H1 (cell line): Measurements from ENCODE around the gene KCTD21. TPM values are rescaled to one million over a fixed set of nuclear protein-coding genes. Genes with fewer than 3 reads are reported as not detected.

ENCODE experiments used
- CTCF ChIA-PET: fragments of 300-600 bp; sonication (Branson Sonifier 250); formaldehyde crosslinking; loops from one replicate; lab custom pipeline; 2021; ENCODE audit not compliant: partially characterized antibody; lab: Charles Lee
- POLR2A ChIA-PET: fragments of 300-600 bp; sonication (Branson Sonifier 250); formaldehyde crosslinking; loops from one replicate; lab custom pipeline; 2021; ENCODE audit warnings: inconsistent platforms; ENCODE audit not compliant: partially characterized antibody; lab: Charles Lee
- DNase-seq, 2 experiments: peaks; one replicate each; pipeline versions ENCODE4 v3.0.0 to v3.0.0-alpha.2; 2010 to 2022; ENCODE audit warnings: low spot score in 2 of 2, low read depth in 1 of 2, mixed read lengths in 1 of 2
- FAIRE-seq: peaks from 2 replicates; lab custom pipeline; 2011; peaks lifted over from hg19 to GRCh38; lab: Jason Lieb, UNC
- H2AFZ ChIP-seq: 2 replicates; pipeline ENCODE4 v1.8.1; 2012; ENCODE audit warnings: low read length, inconsistent platforms
- H2AK5ac ChIP-seq: 2 replicates; pipeline ENCODE4 v1.6.1; 2013; ENCODE audit warnings: low read depth, low read length
- H2BK120ac ChIP-seq: replicated peaks from 2 replicates; pipeline ENCODE3; 2013; ENCODE audit warnings: low read depth, low read length, inconsistent platforms
- H2BK12ac ChIP-seq: 2 replicates; pipeline ENCODE4 v1.6.1; 2013; ENCODE audit warnings: low read depth, low read length
- H2BK15ac ChIP-seq: 2 replicates; pipeline ENCODE4 v1.6.1; 2013; ENCODE audit warnings: low read length
- H2BK20ac ChIP-seq: 2 replicates; pipeline ENCODE4 v1.6.1; 2013; ENCODE audit warnings: low read length
- H2BK5ac ChIP-seq: 2 replicates; pipeline ENCODE4 v1.6.1; 2013; ENCODE audit warnings: low read depth, low read length
- H3K14ac ChIP-seq: 2 replicates; pipeline ENCODE4 v1.6.1; 2013; ENCODE audit warnings: inconsistent platforms; ENCODE audit not compliant: insufficient read length
- H3K18ac ChIP-seq: 2 replicates; pipeline ENCODE4 v1.6.1; 2013; ENCODE audit warnings: low read length; ENCODE audit errors: extremely low read depth
- H3K23ac ChIP-seq: 2 replicates; pipeline ENCODE4 v1.6.1; 2013; ENCODE audit warnings: inconsistent platforms; ENCODE audit not compliant: insufficient read length
- H3K23me2 ChIP-seq: 2 replicates; pipeline ENCODE4 v1.6.1; 2013; ENCODE audit warnings: low read depth, low read length
- H3K27ac ChIP-seq: 2 replicates; pipeline ENCODE4 v1.6.1; 2011; ENCODE audit warnings: low read depth, low read length, inconsistent platforms
- H3K27me3 ChIP-seq, 4 experiments: replicated peaks in 1 of 4; 1 replicate in 1 of 4; 2 replicates in 3 of 4; pipeline versions ENCODE4 v1.6.1 to v1.8.1; 2011 to 2013; ENCODE audit warnings: low read length in 3 of 4, mild to moderate bottlenecking in 3 of 4, inconsistent platforms in 2 of 4, mixed read lengths in 2 of 4, moderate library complexity in 1 of 4; ENCODE audit not compliant: control insufficient read depth in 3 of 4, insufficient read depth in 3 of 4; ENCODE audit errors: extremely low read depth in 1 of 4
- H3K36me3 ChIP-seq, 4 experiments: 2 replicates each; pipeline versions ENCODE4 v1.6.1 to v1.8.1; 2011 to 2013; ENCODE audit warnings: mild to moderate bottlenecking in 4 of 4, low read length in 3 of 4, moderate library complexity in 2 of 4, control low read depth in 1 of 4, inconsistent platforms in 1 of 4; ENCODE audit not compliant: insufficient read depth in 4 of 4, control insufficient read depth in 2 of 4
- H3K4ac ChIP-seq: replicated peaks from 2 replicates; pipeline ENCODE3; 2013; ENCODE audit warnings: low read length, low read depth, mixed read lengths, inconsistent platforms; ENCODE audit not compliant: insufficient read length
- H3K4me1 ChIP-seq, 4 experiments: replicated peaks in 1 of 4; 1 replicate in 1 of 4; 2 replicates in 3 of 4; pipeline versions ENCODE4 v1.6.1 to v1.8.1; 2011 to 2013; ENCODE audit warnings: low read length in 3 of 4, inconsistent platforms in 2 of 4, mixed read lengths in 1 of 4; ENCODE audit not compliant: insufficient read depth in 4 of 4, control insufficient read depth in 3 of 4
- H3K4me2 ChIP-seq, 2 experiments: 2 replicates each; pipeline versions ENCODE4 v1.6.1 to v1.8.1; 2011 to 2013; ENCODE audit warnings: low read depth in 2 of 2, low read length in 2 of 2, control low read depth in 1 of 2, inconsistent platforms in 1 of 2, mild to moderate bottlenecking in 1 of 2; ENCODE audit not compliant: insufficient read depth in 1 of 2
- H3K4me3 ChIP-seq, 4 experiments: fragments of 200-600, 300-600 bp in 1 of 4; sonication (generic), shearing (Covaris generic), sonication (Bioruptor Twin) in 1 of 4; 2 replicates each; pipeline versions ENCODE4 v1.5.1 to v1.8.1; 2011 to 2016; ENCODE audit warnings: low read length in 4 of 4, low read depth in 3 of 4, control low read depth in 2 of 4, inconsistent platforms in 2 of 4, mild to moderate bottlenecking in 2 of 4, mixed read lengths in 1 of 4, moderate library complexity in 1 of 4; ENCODE audit not compliant: insufficient read depth in 2 of 4; ENCODE audit errors: extremely low read depth in 1 of 4
- H3K56ac ChIP-seq: replicated peaks from 2 replicates; pipeline ENCODE3; 2013; ENCODE audit warnings: low read depth, mild to moderate bottlenecking, mixed read lengths, low read length, inconsistent platforms; ENCODE audit not compliant: insufficient read length
- H3K79me1 ChIP-seq: 2 replicates; pipeline ENCODE4 v1.6.1; 2013; ENCODE audit warnings: low read depth, low read length, control low read depth
- H3K79me2 ChIP-seq, 2 experiments: 2 replicates each; pipeline versions ENCODE4 v1.6.1 to v1.8.1; 2012 to 2013; ENCODE audit warnings: low read length in 2 of 2, mild to moderate bottlenecking in 2 of 2, inconsistent platforms in 1 of 2; ENCODE audit not compliant: insufficient read depth in 2 of 2, control insufficient read depth in 1 of 2
- H3K9ac ChIP-seq, 4 experiments: replicated peaks in 1 of 4; 1 replicate in 1 of 4; 2 replicates in 3 of 4; pipeline versions ENCODE4 v1.6.1 to v1.8.1; 2011 to 2013; ENCODE audit warnings: low read depth in 3 of 4, low read length in 3 of 4, control low read depth in 2 of 4, mild to moderate bottlenecking in 2 of 4, moderate library complexity in 2 of 4, inconsistent platforms in 1 of 4; ENCODE audit errors: extremely low read depth in 1 of 4
- H3K9me3 ChIP-seq, 2 experiments: 2 replicates each; pipeline versions ENCODE4 v1.6.1 to v1.8.1; 2012 to 2013; ENCODE audit warnings: mild to moderate bottlenecking in 2 of 2, moderate library complexity in 2 of 2, control low read depth in 1 of 2, inconsistent platforms in 1 of 2, low read depth in 1 of 2, low read length in 1 of 2, mixed read lengths in 1 of 2; ENCODE audit not compliant: insufficient read depth in 2 of 2
- H4K20me1 ChIP-seq, 2 experiments: replicated peaks in 1 of 2; 2 replicates each; pipeline versions ENCODE3 to v1.8.1; 2011 to 2013; ENCODE audit warnings: inconsistent platforms in 2 of 2, low read length in 2 of 2, mild to moderate bottlenecking in 1 of 2; ENCODE audit not compliant: insufficient read depth in 2 of 2, control insufficient read depth in 1 of 2
- H4K5ac ChIP-seq: 2 replicates; pipeline ENCODE4 v1.6.1; 2013; ENCODE audit warnings: low read length, low read depth, mixed read lengths, inconsistent platforms; ENCODE audit not compliant: insufficient read length
- H4K8ac ChIP-seq: 2 replicates; pipeline ENCODE4 v1.8.0; 2013; ENCODE audit warnings: mild to moderate bottlenecking, moderate library complexity, low read length, inconsistent platforms; ENCODE audit not compliant: insufficient read depth; ENCODE audit errors: extremely low read depth
- H4K91ac ChIP-seq: replicated peaks from 2 replicates; pipeline ENCODE3; 2013; ENCODE audit warnings: low read length, mixed read lengths, inconsistent platforms; ENCODE audit not compliant: insufficient read length
- BACH1 ChIP-seq: IDR thresholded peaks from 2 replicates; pipeline ENCODE4 v1.6.1; 2012; ENCODE audit warnings: low read length, improper control_type of control experiment
- KDM5A ChIP-seq: fragments of 200-600 bp; IDR thresholded peaks from 2 replicates; pipeline ENCODE4 v1.7.1; 2012; ENCODE audit warnings: mild to moderate bottlenecking, low read length, inconsistent platforms, mixed read lengths
- YY1 ChIP-seq: IDR thresholded peaks from 2 replicates; pipeline ENCODE4 v1.6.1; 2011; ENCODE audit warnings: low read depth, mild to moderate bottlenecking, low read length
- WGBS, 2 experiments: shearing (Covaris generic) in 1 of 2; methylation state at CpG; one replicate each; pipeline versions ENCODE4 v1.1.6 to v1.1.7; 2013 to 2015; ENCODE audit warnings: low lambda C conversion rate in 2 of 2, mixed read lengths in 2 of 2, inconsistent platforms in 1 of 2, low coverage in 1 of 2, missing lambda C conversion rate in 1 of 2; ENCODE audit not compliant: insufficient replicate concordance in 2 of 2, insufficient coverage in 1 of 2, insufficient read length in 1 of 2; ENCODE audit errors: extremely low coverage in 1 of 2, missing lambda C conversion rate in 1 of 2; 5-methylcytosine and 5-hydroxymethylcytosine counted together
- polyA plus RNA-seq, 7 experiments: library from polyadenylated mRNA; depleted of rRNA in 3 of 7; stranded (reverse) in 5 of 7; unstranded in 2 of 7; fragments of >200 nt in 5 of 7; fragments of 200-250 nt in 2 of 7; gene quantifications; 1 replicate in 5 of 7; 2 replicates in 1 of 7; 4 replicates in 1 of 7; pipeline versions ENCODE4 v1.2.1 to v1.2.3, GENCODE V29; 2011 to 2013; ENCODE audit warnings: missing spikeins in 2 of 7, mixed read lengths in 2 of 7
- total RNA-seq: library from RNA; stranded (reverse); fragmentation: NEBNext Ultra II Directional; extraction: Animal tissue kit (Norgen Biotek cat#: 25700); gene quantifications from 2 replicates; pipeline ENCODE4 v1.2.1, GENCODE V29; 2021

The KCTD21 gene
- total and polyA plus RNA-seq, 2 of the 8 experiments (the other 6 are each of a cell fraction or from before 2014, with no cell fraction given): 3.2 to 4.1 TPM

DNA sequence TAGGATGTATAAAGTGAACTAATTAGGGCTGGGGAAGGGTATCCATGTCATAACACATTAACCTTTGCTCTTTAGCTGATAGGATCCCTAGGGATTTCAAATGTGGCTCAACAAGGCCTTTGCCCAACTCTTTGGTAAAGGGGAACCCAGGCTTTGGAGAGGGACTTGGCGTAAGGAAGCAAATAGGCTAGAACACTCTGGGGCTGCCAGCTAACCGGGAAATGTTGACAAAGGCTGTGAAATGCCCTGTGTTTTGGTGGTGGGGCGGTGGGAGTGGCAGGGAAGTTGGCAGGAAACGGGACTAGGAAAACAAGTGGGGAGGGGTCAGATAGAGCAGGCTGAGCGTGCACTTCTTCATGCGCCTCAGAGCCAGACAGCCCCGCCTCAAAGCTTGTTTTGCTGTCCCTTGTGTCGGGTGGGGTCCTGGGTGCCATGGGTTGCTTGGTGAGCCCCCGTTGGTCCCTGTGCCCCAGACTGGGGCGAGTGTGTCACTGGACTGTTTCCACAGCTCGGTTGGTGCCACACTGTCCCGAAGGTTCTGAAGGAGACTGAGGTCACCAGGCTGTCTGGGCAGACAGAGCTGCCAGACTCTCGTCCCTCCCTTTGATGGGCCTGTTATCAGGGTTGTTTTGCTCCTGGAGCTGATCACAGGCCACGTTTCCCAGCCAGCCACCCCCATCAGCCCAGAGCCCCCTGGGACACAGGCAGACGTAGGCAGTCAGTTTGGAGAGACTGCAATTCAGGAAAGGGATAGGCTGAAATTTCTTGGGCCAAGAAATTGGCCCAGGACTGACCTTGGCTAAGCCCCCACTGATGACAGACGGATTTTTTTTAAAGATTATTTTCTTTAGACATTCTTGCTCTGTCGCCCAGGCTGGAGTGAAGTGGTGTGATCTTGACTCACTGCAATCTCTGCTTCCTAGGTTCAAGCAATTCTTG, 19.6 kb downstream of the KCTD21 start:
- Histone ChIP-seq H3K9me3 (no peaks in the 10 kb centered on the region), H2BK15ac (no peak overlapping the region), H3K36me3 (no peaks in the 10 kb centered on the region), H3K14ac (no peak overlapping the region), H3K18ac (no peak overlapping the region; the same call in 1 of the 2 replicates), H3K79me1 (no peaks in the 10 kb centered on the region), H4K20me1 (no peaks in the 10 kb centered on the region), H3K27ac (no peak overlapping the region), H3K4ac (no peak overlapping the region), H2BK12ac (no peak overlapping the region), H3K23me2 (no peaks in the 10 kb centered on the region), H3K23ac (no peak overlapping the region), H3K27me3 (no peaks in the 10 kb centered on the region), H3K4me1 (no peaks in the 10 kb centered on the region), H3K4me3 (no peak overlapping the region), H3K56ac (no peak overlapping the region), H4K5ac (no peak overlapping the region), H3K9ac (no peak overlapping the region), H2AK5ac (no peak overlapping the region), H3K4me2 (no peak overlapping the region), H2BK5ac (no peak overlapping the region), H3K79me2 (no peaks in the 10 kb centered on the region), H2AFZ (no peak overlapping the region), H2BK20ac (no peak overlapping the region), H4K8ac (peak overlapping the region; percentile 23; the same call in 1 of the 2 replicates), H4K91ac (no peak overlapping the region), H2BK120ac (no peak overlapping the region)
- DNase-seq (no peak), FAIRE-seq (no peak)
- CTCF ChIA-PET: interaction anchor here (0.8 to 1.3 kb wide), 4 partner anchors 10 to 186 kb away, joined by 3 to 4 read pairs (median 4); no protein-coding TSS in a partner anchor
- POLR2A ChIA-PET: interaction anchor here (1.0 to 1.1 kb wide), 2 partner anchors 8 to 19 kb away, joined by 3 read pairs; partner anchors contain the start of gene KCTD21
- 90% methylated on average over 17 of the region's 17 CpGs; no CpG with 5 or more reads in 1 of the 2 experiments for WGBS, 2 experiments
- TF ChIP-seq KDM5A: no peak
- no peak for TF ChIP-seq YY1
- no peak for TF ChIP-seq BACH1
